GM18498 (cell line): Measurements from ENCODE around the gene ALG10B.
A peak's percentile ranks its signal among the peaks of the same experiment; 100 is the strongest.
"Not testable (repeated sequence)": the region's sequence is repeated elsewhere in the genome, so short reads cannot be mapped to it uniquely, and the experiment has no call there.

ENCODE experiments used
- ATAC-seq: cut with Tn5 transposase; IDR thresholded peaks from one replicate; pipeline ENCODE4 v1.9.1; 2021; ENCODE audit warnings: mild to moderate bottlenecking, moderate library complexity; ENCODE audit not compliant: unreplicated experiment

The ALG10B gene

DNA sequence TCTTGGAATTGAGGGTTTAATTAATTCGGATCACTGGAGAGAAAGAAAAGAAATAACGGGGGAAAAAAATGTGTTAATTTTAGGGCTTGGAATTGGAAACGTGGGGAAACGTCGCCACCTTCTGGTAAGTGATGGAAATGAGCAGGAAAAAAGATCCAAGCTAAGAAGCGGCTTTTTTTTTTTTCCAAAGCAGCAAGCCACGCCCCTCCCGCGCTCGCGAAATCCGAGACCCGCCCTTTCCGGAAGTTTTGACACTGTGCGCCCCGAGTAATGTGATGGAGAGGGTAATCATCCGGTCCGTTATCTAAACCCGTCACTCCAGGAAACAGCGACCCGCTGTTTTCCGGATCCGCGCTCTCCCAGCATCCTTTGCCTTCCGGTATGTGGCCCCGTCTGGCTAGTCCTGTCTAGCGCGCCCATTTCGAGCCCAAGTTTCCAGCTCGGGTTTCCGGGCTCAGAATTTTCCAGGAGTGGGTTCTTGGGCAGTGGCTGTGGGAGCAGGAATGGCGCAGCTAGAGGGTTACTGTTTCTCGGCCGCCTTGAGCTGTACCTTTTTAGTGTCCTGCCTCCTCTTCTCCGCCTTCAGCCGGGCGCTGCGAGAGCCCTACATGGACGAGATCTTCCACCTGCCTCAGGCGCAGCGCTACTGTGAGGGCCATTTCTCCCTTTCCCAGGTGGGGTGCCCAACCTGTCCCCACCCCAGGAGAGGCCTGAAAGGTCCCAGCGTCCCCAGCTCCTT is at the start of gene ALG10B:
TSS of gene ALG10B (plus strand) at position 384 of the 739 bp plus-strand sequence. CDS start at position 504, 120 bp downstream.
- peak; percentile 100 for ATAC-seq

- ATAC-seq = no peak
Measured at GRCh38 chr12:38268612-38269011, 48.0 kb upstream of the ALG10B start.

DNA sequence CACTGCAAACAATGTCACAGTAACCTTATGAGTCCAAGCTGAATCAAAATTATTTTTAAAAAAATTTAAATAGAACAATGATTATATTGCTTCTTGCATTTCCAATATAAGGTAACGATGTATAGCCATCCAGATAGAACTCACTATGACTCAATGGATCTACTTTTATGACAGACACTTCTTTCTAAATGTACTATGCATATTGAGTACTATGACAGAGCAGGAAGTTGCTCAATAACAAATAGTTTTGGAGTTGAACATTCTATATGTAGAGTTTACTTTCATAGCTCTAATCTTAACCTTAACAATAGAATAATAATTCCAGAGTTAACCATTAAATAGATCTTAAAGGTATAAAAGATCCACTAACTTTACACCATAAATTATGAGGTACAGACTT is 46.7 kb upstream of the ALG10B start:
- ATAC-seq = no peak

GRCh38 chr12:38279756-38280155 is 36.8 kb upstream of the ALG10B start:
- ATAC-seq = no peak

- no peak for ATAC-seq
Measured at GRCh38 chr12:38282886-38283285, 33.7 kb upstream of the ALG10B start.

DNA sequence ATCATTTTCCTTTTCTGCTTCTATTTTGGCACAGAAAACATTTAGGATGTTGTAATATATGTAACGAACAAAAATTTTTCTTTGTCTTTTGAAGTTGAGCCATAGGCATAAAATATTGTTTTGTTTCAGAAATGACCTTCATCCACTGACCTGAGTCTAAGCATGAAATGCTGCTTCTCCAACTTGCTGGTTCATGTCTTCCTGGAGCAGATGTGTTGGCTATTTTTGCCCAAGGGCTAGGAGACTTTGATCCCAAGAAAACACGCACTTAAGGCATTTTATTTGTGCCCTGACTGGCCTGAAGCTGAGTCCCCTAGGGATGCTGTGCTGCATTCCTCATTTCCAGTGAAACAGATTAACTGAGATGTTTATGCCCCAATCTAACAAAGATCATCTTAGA is 27.2 kb upstream of the ALG10B start:
- no peak for ATAC-seq

DNA sequence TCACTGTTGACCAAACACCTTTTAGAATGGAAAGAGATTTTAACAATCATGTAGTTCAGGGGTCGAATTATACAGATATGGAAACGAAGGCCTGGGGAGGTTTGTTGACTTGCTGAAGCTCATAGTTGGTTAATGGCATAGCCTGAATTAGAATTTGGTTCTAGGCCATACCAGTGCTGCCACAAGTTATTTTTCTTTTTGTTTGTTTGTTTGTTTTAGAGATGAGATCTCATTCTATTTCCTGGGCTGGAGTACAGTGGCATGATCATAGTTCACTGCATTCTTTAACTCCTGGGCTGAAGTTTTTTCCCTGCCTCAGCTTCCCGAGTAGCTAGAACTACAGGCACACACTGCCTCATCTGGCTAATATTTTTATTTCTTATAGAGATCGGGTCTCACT is 25.4 kb upstream of the ALG10B start:
- no peak for ATAC-seq

GRCh38 chr12:38302972-38303371 is 13.6 kb upstream of the ALG10B start:
- not testable (repeated sequence) for ATAC-seq

GRCh38 chr12:38321966-38322365 is 5.4 kb downstream of the ALG10B start:
- not testable (repeated sequence) for ATAC-seq

DNA sequence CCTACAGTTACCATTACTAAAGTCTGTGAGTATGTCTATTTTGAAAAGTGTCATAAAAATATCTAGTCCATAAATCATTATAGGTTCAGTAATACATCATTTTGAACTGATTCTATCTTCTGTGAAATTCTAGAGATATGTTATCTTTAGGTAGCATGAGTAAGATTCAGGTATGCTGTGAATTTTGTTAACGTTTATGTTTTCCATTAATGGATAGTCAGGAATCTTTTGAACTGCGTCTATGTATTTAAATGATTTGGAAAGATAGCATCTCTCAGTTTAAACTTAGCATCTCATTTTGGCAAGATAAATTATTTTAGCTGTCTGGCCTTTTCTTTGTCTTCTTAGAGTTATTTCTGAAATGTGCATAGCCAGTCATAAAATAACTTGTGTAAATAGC is 8.3 kb downstream of the ALG10B start:
- no peak for ATAC-seq

GRCh38 chr12:38327356-38327755 is 10.8 kb downstream of the ALG10B start:
- ATAC-seq = no peak

DNA sequence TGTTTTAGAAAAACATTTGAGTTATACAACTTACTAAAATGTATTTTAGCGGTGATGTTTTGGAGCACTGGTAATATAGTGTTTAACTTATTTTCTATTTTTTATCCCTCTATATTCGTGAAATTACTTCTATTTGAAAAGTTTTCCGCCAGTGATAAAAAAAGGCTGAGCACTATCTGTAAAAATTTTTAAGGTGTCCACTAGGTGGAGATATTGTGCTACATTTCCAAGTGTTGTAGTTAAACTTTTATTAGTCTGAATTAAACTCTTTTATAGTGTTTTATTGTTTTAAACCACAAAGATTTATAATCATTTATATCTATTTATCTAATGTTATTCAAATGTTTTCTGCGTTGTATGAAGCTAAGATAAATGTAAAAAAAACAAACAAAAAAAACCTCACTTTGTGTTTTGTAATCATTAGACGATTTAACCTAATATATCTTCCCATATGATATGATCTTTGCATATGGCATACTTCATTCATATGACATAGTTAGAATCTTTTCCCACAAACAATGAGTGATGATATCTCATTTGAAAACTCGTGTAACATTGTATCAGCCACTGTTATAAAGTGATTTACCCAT is 11.8 kb downstream of the ALG10B start:
- ATAC-seq = no peak

DNA sequence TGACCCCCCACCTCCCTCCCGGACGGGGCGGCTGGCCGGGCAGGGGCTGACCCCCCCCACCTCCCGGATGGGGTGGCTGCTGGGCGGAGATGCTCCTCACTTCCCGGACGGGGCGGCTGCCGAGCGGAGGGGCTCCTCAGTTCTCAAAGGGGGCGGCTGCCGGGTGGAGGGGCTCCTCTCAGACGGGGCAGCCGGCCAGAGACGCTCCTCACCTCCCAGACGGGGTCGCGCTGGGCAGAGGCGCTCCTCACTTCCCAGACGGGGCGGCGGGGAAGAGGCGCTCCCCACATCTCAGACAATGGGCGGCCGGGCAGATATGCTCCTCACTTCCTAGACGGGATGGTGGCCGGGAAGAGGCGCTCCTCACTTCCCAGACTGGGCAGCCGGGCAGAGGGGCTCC is 13.8 kb downstream of the ALG10B start:
- ATAC-seq = not testable (repeated sequence)

DNA sequence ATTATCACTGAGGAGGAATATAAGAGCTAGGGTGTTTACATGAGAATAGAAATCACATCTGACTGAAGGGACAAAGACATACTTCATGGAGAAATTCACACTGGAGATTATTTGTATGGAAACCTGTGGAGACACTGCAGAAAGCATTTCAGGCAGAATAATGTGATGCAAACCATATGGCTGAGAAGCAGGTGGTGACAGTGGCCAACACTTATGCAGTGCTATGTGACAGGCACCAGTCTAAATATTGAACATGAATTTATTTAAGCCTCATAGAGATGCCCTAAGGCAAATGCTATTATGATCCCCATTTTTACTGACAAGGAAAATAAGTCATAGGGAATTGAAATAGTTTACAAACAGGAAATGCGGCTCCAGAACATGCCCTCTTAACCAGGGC is 16.2 kb downstream of the ALG10B start:
- no peak for ATAC-seq

- no peak for ATAC-seq
Measured at GRCh38 chr12:38342444-38342843, 25.9 kb downstream of the ALG10B start.

GRCh38 chr12:38343256-38343655 is 26.7 kb downstream of the ALG10B start:
- ATAC-seq = not testable (repeated sequence)

GRCh38 chr12:38343916-38344315 is 27.3 kb downstream of the ALG10B start:
- ATAC-seq = not testable (repeated sequence)

GRCh38 chr12:38350342-38351174 is 34.0 kb downstream of the ALG10B start:
- ATAC-seq = peak; percentile 99

DNA sequence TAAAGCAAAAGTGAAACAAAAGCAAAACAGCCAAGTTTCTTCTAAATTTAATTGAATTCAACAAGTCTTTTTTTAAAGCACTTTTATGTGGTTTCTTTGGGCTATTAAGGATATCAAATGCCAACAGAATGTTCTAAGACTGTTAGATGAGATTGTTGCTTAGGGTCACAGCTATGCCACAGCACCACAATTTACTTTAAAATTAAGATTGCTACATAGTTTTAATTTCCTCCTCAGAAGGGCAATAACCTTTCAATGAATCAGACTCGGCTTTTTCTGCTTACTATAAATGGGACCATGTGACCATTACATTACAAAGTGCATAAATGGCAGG is 34.6 kb downstream of the ALG10B start:
- not testable (repeated sequence) for ATAC-seq

- no peak for ATAC-seq
Measured at GRCh38 chr12:38367506-38367905, 50.9 kb downstream of the ALG10B start.

- ATAC-seq = no peak
Measured at GRCh38 chr12:38370311-38370710, 53.7 kb downstream of the ALG10B start.

GRCh38 chr12:38373784-38374183 is 57.2 kb downstream of the ALG10B start:
- ATAC-seq = no peak
